Measurements from ENCODE around the gene NME5.

NME5 gene

GRCh38 chr5:138128334-138128733, 10.9 kb downstream of the NME5 start:
- no peaks in the 10 kb centered on the region for H3K27me3 ChIP-seq (ENCODE audit: control insufficient read depth, insufficient read depth, low read length)
- no peaks in the 10 kb centered on the region for H3K4me1 ChIP-seq (ENCODE audit: control insufficient read depth, insufficient read depth, low read length)
- no peaks in the 10 kb centered on the region for H3K36me3 ChIP-seq (ENCODE audit: control insufficient read depth, insufficient read depth, low read length)

GRCh38 chr5:138115254-138115653, 24.0 kb downstream of the NME5 start:
- peaks cover 3% of the 10 kb centered on the region for H3K27me3 ChIP-seq (ENCODE audit: control insufficient read depth, insufficient read depth, low read length)

More at GRCh38 chr5:138128334-138128733, 10.9 kb downstream of the NME5 start:
- Histone ChIP-seq H3K9me3 (ENCODE audit: control insufficient read depth, low read length) (no peaks in the 10 kb centered on the region), H3K4me3 (ENCODE audit: low read length) (no peak overlapping the region), H3K9ac (ENCODE audit: low read length) (no peak overlapping the region)

DNA sequence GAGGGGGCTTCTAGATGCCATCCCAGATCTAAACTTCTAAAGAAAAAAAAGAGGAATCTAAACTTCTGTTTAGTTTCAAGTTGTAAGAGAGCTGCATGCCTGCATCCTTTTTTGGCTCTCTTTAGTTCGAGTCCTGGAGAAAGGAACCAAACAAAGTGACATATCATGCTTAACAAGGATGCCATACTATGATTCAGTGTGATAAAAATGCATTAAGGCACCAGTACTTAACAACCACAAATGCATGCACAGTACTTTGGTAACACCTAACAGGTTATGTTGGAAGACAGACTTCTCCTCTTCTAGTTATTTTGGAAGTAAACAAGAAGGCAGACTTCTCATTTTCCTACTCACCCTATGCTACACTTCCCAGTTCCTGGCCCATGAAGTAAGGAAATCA, 27.3 kb downstream of the NME5 start:
- H3K27me3 ChIP-seq (ENCODE audit: control insufficient read depth, insufficient read depth, low read length): peaks cover 3% of the 10 kb centered on the region
- no peak overlapping the region for H3K9ac ChIP-seq (ENCODE audit: low read length)
- H3K4me1 ChIP-seq (ENCODE audit: control insufficient read depth, insufficient read depth, low read length): no peaks in the 10 kb centered on the region
- no peaks in the 10 kb centered on the region for H3K36me3 ChIP-seq (ENCODE audit: control insufficient read depth, insufficient read depth, low read length)
- H3K9me3 ChIP-seq (ENCODE audit: control insufficient read depth, low read length): no peaks in the 10 kb centered on the region
- no peak overlapping the region for H3K4me3 ChIP-seq (ENCODE audit: low read length)

More at GRCh38 chr5:138115254-138115653, 24.0 kb downstream of the NME5 start:
- Histone ChIP-seq H3K4me3 (ENCODE audit: low read length) (no peak overlapping the region), H3K36me3 (ENCODE audit: control insufficient read depth, insufficient read depth, low read length) (no peaks in the 10 kb centered on the region), H3K4me1 (ENCODE audit: control insufficient read depth, insufficient read depth, low read length) (no peaks in the 10 kb centered on the region), H3K9me3 (ENCODE audit: control insufficient read depth, low read length) (no peaks in the 10 kb centered on the region), H3K9ac (ENCODE audit: low read length) (no peak overlapping the region)

DNA sequence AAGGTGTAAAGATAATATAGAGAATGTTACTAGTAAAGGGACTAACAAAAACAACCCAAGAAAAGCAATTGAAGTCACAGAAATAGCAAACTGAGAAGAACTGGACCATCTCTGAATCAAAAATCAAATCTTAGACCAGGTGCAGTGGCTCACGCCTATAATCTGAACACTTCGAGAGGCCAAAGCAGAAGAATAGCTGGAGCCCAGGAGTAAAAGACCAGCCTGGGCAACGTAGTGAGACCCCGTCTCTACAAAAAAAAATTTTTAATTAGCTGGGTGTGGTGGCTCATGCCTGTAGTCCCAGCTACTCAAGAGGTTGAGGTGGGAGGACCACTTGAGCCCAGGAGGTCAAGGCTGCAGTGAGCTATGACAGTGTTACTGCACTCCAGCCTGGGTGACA, 28.0 kb downstream of the NME5 start:
- no peaks in the 10 kb centered on the region for H3K9me3 ChIP-seq (ENCODE audit: control insufficient read depth, low read length)
- H3K4me3 ChIP-seq (ENCODE audit: low read length): no peak overlapping the region
- peaks cover 3% of the 10 kb centered on the region for H3K27me3 ChIP-seq (ENCODE audit: control insufficient read depth, insufficient read depth, low read length)
- H3K9ac ChIP-seq (ENCODE audit: low read length): no peak overlapping the region
- no peaks in the 10 kb centered on the region for H3K36me3 ChIP-seq (ENCODE audit: control insufficient read depth, insufficient read depth, low read length)
- H3K4me1 ChIP-seq (ENCODE audit: control insufficient read depth, insufficient read depth, low read length): no peaks in the 10 kb centered on the region

DNA sequence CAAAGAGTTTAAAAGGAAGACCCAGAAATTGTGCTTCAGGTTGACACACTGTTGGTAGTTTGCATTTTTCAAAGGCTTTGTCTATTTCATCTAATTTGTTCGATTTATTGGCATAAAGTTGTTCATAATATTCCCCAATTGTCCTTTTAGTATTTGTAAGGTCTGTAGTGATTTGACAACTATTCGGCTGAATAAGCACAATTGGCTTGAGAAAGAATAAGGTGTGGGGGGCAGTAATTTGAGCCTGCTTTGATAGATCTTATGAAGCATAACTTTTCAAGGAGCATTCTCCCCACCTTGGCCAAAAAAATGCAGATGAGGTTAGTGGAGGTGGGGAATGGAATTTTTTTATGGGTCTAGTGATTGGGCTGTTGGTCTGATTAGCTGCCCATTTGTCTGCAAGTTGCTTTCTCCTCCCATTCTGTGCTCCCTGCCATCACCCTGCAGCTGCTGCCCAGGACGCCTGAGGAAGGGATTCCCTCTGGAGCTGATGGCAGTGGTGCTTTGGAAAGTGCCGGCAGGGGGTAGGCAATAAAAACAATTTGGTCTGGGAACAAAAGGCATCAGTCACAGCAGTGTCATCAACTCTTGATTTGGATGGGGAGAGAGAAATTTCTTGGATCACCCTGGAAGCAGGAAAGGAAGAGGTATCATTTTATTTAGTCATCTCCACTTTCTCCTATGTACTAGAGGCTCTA, 28.8 kb downstream of the NME5 start:
- Histone ChIP-seq H3K27me3 (ENCODE audit: control insufficient read depth, insufficient read depth, low read length) (peaks cover 3% of the 10 kb centered on the region), H3K9ac (ENCODE audit: low read length) (no peak overlapping the region), H3K9me3 (ENCODE audit: control insufficient read depth, low read length) (no peaks in the 10 kb centered on the region), H3K4me3 (ENCODE audit: low read length) (no peak overlapping the region), H3K36me3 (ENCODE audit: control insufficient read depth, insufficient read depth, low read length) (no peaks in the 10 kb centered on the region), H3K4me1 (ENCODE audit: control insufficient read depth, insufficient read depth, low read length) (no peaks in the 10 kb centered on the region)

DNA sequence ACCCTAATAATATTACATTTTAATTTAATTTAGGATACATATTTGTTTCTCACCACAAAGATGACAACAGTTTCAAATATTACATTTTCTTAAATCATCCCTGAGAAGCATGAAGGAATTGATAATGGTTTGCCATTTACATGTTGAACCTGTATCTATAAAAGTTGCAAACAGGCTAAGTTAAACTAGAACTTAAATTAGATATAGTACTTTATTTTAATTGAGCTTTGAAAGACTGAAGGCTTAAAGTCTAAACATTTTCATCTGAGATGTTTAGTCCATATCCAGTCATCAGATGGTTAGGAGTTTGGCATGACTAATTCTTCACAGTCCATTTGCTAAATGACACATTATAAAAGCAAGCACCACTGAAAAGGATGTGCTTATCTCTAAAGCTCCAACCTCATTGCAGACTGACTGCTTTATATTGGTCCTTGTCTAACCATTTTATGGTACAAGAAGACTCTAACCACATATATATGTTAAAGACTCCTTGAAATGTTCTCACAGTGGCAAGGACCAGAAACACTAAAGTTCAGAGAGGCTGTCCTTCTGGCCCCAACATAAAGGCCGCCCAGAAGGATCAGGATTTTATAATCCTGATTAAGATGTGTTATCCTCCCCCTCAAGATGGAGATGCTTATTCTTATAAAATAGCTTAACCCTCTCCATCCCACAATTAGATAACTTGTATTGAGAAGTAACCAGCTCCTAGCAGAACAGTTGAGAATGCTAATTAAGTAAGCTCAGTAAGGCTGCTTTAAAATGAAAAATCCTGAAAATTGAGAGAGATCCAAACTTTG, 29.6 kb downstream of the NME5 start:
- peaks cover 3% of the 10 kb centered on the region for H3K27me3 ChIP-seq (ENCODE audit: control insufficient read depth, insufficient read depth, low read length)

GRCh38 chr5:138107213-138107612, 32.0 kb downstream of the NME5 start:
- peaks cover 3% of the 10 kb centered on the region for H3K27me3 ChIP-seq (ENCODE audit: control insufficient read depth, insufficient read depth, low read length)
- no peaks in the 10 kb centered on the region for H3K4me1 ChIP-seq (ENCODE audit: control insufficient read depth, insufficient read depth, low read length)
- no peak overlapping the region for H3K9ac ChIP-seq (ENCODE audit: low read length)
- H3K4me3 ChIP-seq (ENCODE audit: low read length): no peak overlapping the region
- H3K9me3 ChIP-seq (ENCODE audit: control insufficient read depth, low read length): no peaks in the 10 kb centered on the region
- H3K36me3 ChIP-seq (ENCODE audit: control insufficient read depth, insufficient read depth, low read length): no peaks in the 10 kb centered on the region

More for the DNA sequence above, 29.6 kb downstream of the NME5 start:
- no peak overlapping the region for H3K9ac ChIP-seq (ENCODE audit: low read length)
- H3K4me1 ChIP-seq (ENCODE audit: control insufficient read depth, insufficient read depth, low read length): no peaks in the 10 kb centered on the region
- H3K4me3 ChIP-seq (ENCODE audit: low read length): no peak overlapping the region
- no peaks in the 10 kb centered on the region for H3K36me3 ChIP-seq (ENCODE audit: control insufficient read depth, insufficient read depth, low read length)
- no peaks in the 10 kb centered on the region for H3K9me3 ChIP-seq (ENCODE audit: control insufficient read depth, low read length)

DNA sequence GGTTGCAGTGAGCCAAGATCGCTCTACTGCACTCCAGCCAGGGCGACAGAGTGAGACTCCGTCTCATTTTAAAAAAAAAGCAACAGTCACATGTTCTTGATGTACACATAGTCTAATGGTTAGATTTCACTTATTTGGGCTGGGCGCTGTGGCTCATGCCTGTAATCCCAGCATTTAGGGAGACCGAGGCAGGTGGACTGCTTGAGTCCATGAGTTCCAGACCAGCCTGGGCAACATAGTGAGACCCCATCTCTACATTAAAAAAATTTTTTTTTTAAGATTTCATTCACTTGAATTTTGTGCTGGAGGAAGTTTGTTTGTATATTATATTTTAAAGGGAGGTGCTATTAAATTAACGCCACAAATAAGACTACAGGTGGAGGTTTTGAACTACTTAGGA, 33.5 kb downstream of the NME5 start:
- Histone ChIP-seq H3K4me3 (ENCODE audit: low read length) (no peak overlapping the region), H3K36me3 (ENCODE audit: control insufficient read depth, insufficient read depth, low read length) (no peaks in the 10 kb centered on the region), H3K9me3 (ENCODE audit: control insufficient read depth, low read length) (no peaks in the 10 kb centered on the region), H3K4me1 (ENCODE audit: control insufficient read depth, insufficient read depth, low read length) (no peaks in the 10 kb centered on the region), H3K9ac (ENCODE audit: low read length) (no peak overlapping the region), H3K27me3 (ENCODE audit: control insufficient read depth, insufficient read depth, low read length) (no peaks in the 10 kb centered on the region)

DNA sequence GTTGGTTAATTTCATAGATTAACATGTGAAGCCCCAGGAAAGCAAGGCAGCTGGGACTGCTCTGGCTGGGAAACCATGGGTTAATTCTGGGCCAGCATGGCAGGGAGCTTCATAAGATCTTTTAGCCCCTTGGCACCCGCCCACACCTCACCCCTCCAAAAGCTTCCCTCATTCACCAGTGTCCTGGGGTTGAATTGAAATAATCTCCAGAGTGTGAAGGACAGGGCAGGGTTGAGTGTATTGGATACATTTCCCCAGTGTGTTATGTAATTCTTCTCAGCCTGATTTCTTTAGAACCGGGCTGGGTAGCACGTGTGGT, 36.0 kb downstream of the NME5 start:
- Histone ChIP-seq H3K9me3 (ENCODE audit: control insufficient read depth, low read length) (no peaks in the 10 kb centered on the region), H3K27me3 (ENCODE audit: control insufficient read depth, insufficient read depth, low read length) (peaks cover 3% of the 10 kb centered on the region), H3K4me3 (ENCODE audit: low read length) (no peak overlapping the region), H3K4me1 (ENCODE audit: control insufficient read depth, insufficient read depth, low read length) (no peaks in the 10 kb centered on the region), H3K9ac (ENCODE audit: low read length) (no peak overlapping the region), H3K36me3 (ENCODE audit: control insufficient read depth, insufficient read depth, low read length) (no peaks in the 10 kb centered on the region)

DNA sequence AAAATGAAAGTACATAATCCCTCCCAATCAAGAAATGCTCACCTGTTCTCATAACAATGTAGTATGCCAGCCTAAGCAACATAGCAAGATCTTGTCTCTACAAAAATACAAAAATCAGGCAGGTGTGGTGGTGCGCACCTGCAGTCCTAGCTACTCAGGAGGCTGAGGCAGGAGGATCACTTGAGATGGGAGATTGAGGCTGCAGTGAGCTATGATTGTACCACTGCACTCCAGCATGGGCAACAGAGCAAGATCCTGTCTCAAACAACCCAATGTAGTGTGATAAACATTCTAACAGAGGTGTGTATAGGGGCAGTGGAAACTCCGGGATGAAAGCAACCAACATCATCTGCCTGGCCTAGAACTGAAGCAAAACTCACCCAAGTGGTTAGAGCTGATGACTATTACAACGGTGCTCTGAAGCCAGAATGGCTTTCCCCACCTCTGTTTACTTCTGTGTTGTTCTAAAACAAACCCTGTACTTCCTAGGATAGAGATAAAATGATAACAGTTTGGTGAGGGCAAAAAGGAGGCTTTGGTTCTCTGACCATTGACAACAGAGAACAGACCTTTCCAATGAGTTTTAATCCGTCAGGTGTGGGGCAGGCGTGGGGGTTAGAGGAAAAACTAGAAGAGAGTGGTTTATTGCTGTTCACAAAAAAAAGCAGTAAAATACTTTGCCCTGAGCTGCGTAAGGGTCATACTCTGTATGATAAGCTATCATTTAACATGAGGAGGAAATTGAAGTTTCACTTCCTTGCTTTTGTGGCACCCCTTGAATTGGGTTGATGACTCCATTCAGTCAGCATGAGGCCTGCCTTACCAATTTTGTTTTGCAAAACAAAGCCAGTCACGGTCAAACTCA, 36.5 kb downstream of the NME5 start:
- Histone ChIP-seq H3K9me3 (ENCODE audit: control insufficient read depth, low read length) (no peaks in the 10 kb centered on the region), H3K27me3 (ENCODE audit: control insufficient read depth, insufficient read depth, low read length) (peaks cover 3% of the 10 kb centered on the region)

DNA sequence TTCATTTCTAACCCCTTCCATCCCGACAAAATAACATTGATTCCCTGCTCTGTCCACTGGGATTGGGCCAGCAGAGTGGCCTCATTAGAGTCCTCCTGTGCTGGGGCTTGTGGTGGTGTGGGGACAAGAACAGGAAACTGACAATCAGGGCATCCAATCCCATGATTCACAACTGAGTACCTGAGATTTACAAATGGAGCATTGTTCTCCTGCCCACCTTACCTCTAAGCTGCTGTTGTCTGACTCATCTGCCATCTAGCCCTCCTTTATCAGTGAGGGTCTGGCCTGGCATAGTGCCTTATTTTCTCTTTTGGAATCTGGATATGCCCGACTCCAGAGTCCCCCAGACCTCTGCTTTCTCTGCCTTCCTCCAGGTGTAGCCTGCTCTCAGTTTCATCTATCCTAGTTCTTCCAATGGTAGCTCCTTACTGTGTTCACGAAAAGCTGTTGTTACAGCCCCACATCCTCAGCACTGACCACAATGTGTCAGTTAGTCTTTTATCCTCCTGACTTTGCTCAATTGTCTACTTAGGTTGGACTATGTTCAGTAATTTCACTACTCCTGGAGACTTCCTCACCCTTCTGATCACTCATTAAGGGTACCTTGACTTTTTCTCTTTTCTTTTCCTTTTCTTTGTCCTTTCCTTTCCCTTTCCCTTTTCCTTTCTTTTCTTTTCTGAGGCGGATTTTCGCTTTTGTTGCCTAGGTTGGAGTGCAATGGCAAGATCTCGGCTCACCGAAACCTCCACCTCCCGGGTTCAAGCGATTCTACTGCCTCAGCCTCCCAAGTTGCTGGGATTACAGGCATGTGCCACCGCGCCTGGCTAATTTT, 42.0 kb downstream of the NME5 start:
- Histone ChIP-seq H3K27me3 (ENCODE audit: control insufficient read depth, insufficient read depth, low read length) (peaks cover 3% of the 10 kb centered on the region), H3K36me3 (ENCODE audit: control insufficient read depth, insufficient read depth, low read length) (no peaks in the 10 kb centered on the region), H3K9me3 (ENCODE audit: control insufficient read depth, low read length) (no peaks in the 10 kb centered on the region), H3K9ac (ENCODE audit: low read length) (no peak overlapping the region), H3K4me3 (ENCODE audit: low read length) (no peak overlapping the region), H3K4me1 (ENCODE audit: control insufficient read depth, insufficient read depth, low read length) (no peaks in the 10 kb centered on the region)

More for the DNA sequence above, 36.5 kb downstream of the NME5 start:
- Histone ChIP-seq H3K36me3 (ENCODE audit: control insufficient read depth, insufficient read depth, low read length) (no peaks in the 10 kb centered on the region), H3K4me1 (ENCODE audit: control insufficient read depth, insufficient read depth, low read length) (no peaks in the 10 kb centered on the region), H3K9ac (ENCODE audit: low read length) (no peak overlapping the region), H3K4me3 (ENCODE audit: low read length) (no peak overlapping the region)

Data from mucosa of stomach (tissue), 1 donor.